HCT116 (cell line): ENCODE measurements around the gene ZNF358. TPM values are rescaled to one million over a fixed set of nuclear protein-coding genes. Genes with fewer than 3 reads are reported as not detected.
A peak's percentile ranks its signal among the peaks of the same experiment; 100 is the strongest.

Source experiments
- ATAC-seq: fragments of 200-7000 bp; cut with Tn5 transposase; 2 replicates; pipeline ENCODE4 v1.9.1; 2020; ENCODE audit warnings: mild to moderate bottlenecking, moderate library complexity
- BruUV-seq: library from RNA; stranded (reverse); fragments of 400-500 nt; replicated peaks from 2 replicates; lab custom pipeline; 2021; lab: Mats Ljungman, UMichigan
- CTCF ChIA-PET: fragments of 300-600 bp; sonication (Branson Sonifier 250); formaldehyde crosslinking; loops from one replicate; lab custom pipeline; 2021; ENCODE audit warnings: antibody characterized with exemption; lab: Charles Lee
- POLR2A ChIA-PET: fragments of 300-600, 350-600 bp; sonication (Branson Sonifier 250); formaldehyde crosslinking; loops from one replicate; lab custom pipeline; 2021; ENCODE audit warnings: antibody characterized with exemption; lab: Charles Lee
- RAD21 ChIA-PET, 2 experiments: fragments of 300-600 bp; sonication (Branson Sonifier 250); formaldehyde crosslinking; loops; one replicate each; lab custom pipeline; 2023; ENCODE audit warnings: low total read pairs in 2 of 2; ENCODE audit not compliant: uncharacterized antibody in 2 of 2, unreplicated experiment in 2 of 2, low non-redundant PET in 1 of 2; lab: Charles Lee
- DNase-seq: peaks from one replicate; pipeline ENCODE4 v3.0.0-alpha.2; 2010; ENCODE audit warnings: low read depth, low spot score
- H2AFZ ChIP-seq: fragments of 200-600 bp; shearing (Covaris generic), sonication (generic); 2 replicates; pipeline ENCODE4 v1.6.1; 2017; ENCODE audit warnings: low read depth, mixed run types, mixed read lengths, antibody characterized with exemption, low read length; ENCODE audit not compliant: poor library complexity, severe bottlenecking
- H3K27ac ChIP-seq: 2 replicates; pipeline ENCODE4 v1.5.1; 2012; ENCODE audit warnings: low read depth, low read length
- H3K27me3 ChIP-seq: fragments of 200-600 bp; sonication (generic); 2 replicates; pipeline ENCODE4 v1.6.1; 2016; ENCODE audit warnings: mixed run types, low read length, mixed read lengths; ENCODE audit not compliant: insufficient read depth
- H3K36me3 ChIP-seq, 2 experiments: fragments of 200-500 bp in 1 of 2; fragments of 200-600 bp in 1 of 2; sonication (Bioruptor generic) in 1 of 2; sonication (generic) in 1 of 2; 2 replicates each; pipeline versions ENCODE4 v1.5.1 to v1.6.1; 2014 to 2016; ENCODE audit warnings: low read length in 2 of 2, inconsistent platforms in 1 of 2, mixed read lengths in 1 of 2, mixed run types in 1 of 2; ENCODE audit not compliant: insufficient read depth in 2 of 2, control insufficient read depth in 1 of 2
- H3K4me1 ChIP-seq, 2 experiments: fragments of 200-600 bp in 1 of 2; sonication (generic) in 1 of 2; 2 replicates each; pipeline versions ENCODE4 v1.5.1 to v1.6.1; 2012 to 2017; ENCODE audit warnings: low read length in 2 of 2, inconsistent platforms in 1 of 2, mild to moderate bottlenecking in 1 of 2, mixed read lengths in 1 of 2, mixed run types in 1 of 2, moderate library complexity in 1 of 2; ENCODE audit not compliant: insufficient read depth in 2 of 2, control insufficient read depth in 1 of 2
- H3K4me2 ChIP-seq: fragments of 200-600 bp; sonication (generic); 2 replicates; pipeline ENCODE4 v1.6.1; 2017; ENCODE audit warnings: mixed run types, low read length, mixed read lengths
- H3K4me3 ChIP-seq, 2 experiments: fragments of 200-600 bp in 1 of 2; sonication (generic) in 1 of 2; replicated peaks in 1 of 2; 2 replicates each; pipeline ENCODE4 v1.5.1; 2011 to 2016; ENCODE audit warnings: low read length in 2 of 2, control low read depth in 1 of 2, low read depth in 1 of 2, mild to moderate bottlenecking in 1 of 2, mixed read lengths in 1 of 2, mixed run types in 1 of 2
- H3K79me2 ChIP-seq: fragments of 200-600 bp; sonication (generic); 2 replicates; pipeline ENCODE4 v1.6.1; 2017; ENCODE audit warnings: mild to moderate bottlenecking, mixed run types, low read length, moderate library complexity, mixed read lengths; ENCODE audit not compliant: insufficient read depth
- H3K9ac ChIP-seq: fragments of 200-600 bp; sonication (generic); 2 replicates; pipeline ENCODE4 v1.6.1; 2016; ENCODE audit warnings: low read length, mixed read lengths
- H3K9me2 ChIP-seq: fragments of 200-600 bp; sonication (generic), shearing (Covaris generic); 2 replicates; pipeline ENCODE4 v1.6.1; 2017; ENCODE audit warnings: mixed run types, mild to moderate bottlenecking, moderate library complexity; ENCODE audit not compliant: insufficient read depth
- H3K9me3 ChIP-seq, 2 experiments: fragments of 200-500 bp in 1 of 2; fragments of 200-600 bp in 1 of 2; sonication (Bioruptor generic) in 1 of 2; sonication (generic) in 1 of 2; 2 replicates each; pipeline ENCODE4 v1.6.1; 2014 to 2017; ENCODE audit warnings: low read length in 2 of 2, mixed read lengths in 2 of 2, inconsistent platforms in 1 of 2, low read depth in 1 of 2, mild to moderate bottlenecking in 1 of 2, mixed run types in 1 of 2, moderate library complexity in 1 of 2; ENCODE audit not compliant: control insufficient read depth in 1 of 2, insufficient read depth in 1 of 2
- H4K20me1 ChIP-seq: fragments of 200-600 bp; sonication (generic), shearing (Covaris generic); 2 replicates; pipeline ENCODE4 v1.6.1; 2017; ENCODE audit warnings: mixed run types, mild to moderate bottlenecking, moderate library complexity; ENCODE audit not compliant: insufficient read depth
- CBX3 ChIP-seq: IDR thresholded peaks from 2 replicates; pipeline ENCODE4 v1.6.1; 2012; ENCODE audit warnings: low read depth
- EZH2 ChIP-seq: fragments of 200-600 bp; sonication (generic); IDR thresholded peaks from 2 replicates; pipeline ENCODE4 v1.6.1; 2017; ENCODE audit warnings: antibody characterized with exemption, mixed run types
- JUND ChIP-seq: IDR thresholded peaks from 2 replicates; pipeline ENCODE4 v1.6.1; 2012
- POLR2AphosphoS5 ChIP-seq: IDR thresholded peaks from 2 replicates; pipeline ENCODE4 v1.6.1; 2011; ENCODE audit warnings: mild to moderate bottlenecking, low read depth, low read length, moderate library complexity
- SP1 ChIP-seq: IDR thresholded peaks from 2 replicates; pipeline ENCODE4 v1.6.1; 2012; ENCODE audit warnings: low read depth
- SRF ChIP-seq: IDR thresholded peaks from 2 replicates; pipeline ENCODE4 v1.6.1; 2012; ENCODE audit warnings: low read depth
- ZNF274 ChIP-seq: fragments of 200-500 bp; sonication (Bioruptor generic); IDR thresholded peaks from 2 replicates; pipeline ENCODE4 v1.6.1; 2014; ENCODE audit warnings: mild to moderate bottlenecking, low read depth, low read length, inconsistent platforms
- intact Hi-C: fragments of 100-400 bp; cut with micrococcal nuclease; formaldehyde crosslinking; loops from 2 replicates; pipeline ENCODE4 v1.10.0; 2022
- total RNA-seq: library from RNA; stranded (reverse); gene quantifications from one replicate; pipeline ENCODE4 v1.2.1, GENCODE V29; 2021; ENCODE audit not compliant: unreplicated experiment
- TF ChIP-seq, protein P1 (sequence below), 3 experiments: fragments of 200-600 bp in 1 of 3; sonication (generic) in 1 of 3; IDR thresholded peaks in 2 of 3; conservative IDR thresholded peaks in 1 of 3; 2 replicates each; pipeline ENCODE4 v1.5.1; 2012 to 2017; ENCODE audit warnings: low read depth in 2 of 3, low read length in 2 of 3, antibody characterized with exemption in 1 of 3, borderline replicate concordance in 1 of 3, control low read depth in 1 of 3, mild to moderate bottlenecking in 1 of 3, mixed read lengths in 1 of 3, mixed run types in 1 of 3, moderate library complexity in 1 of 3; ENCODE audit not compliant: insufficient read depth in 1 of 3
- TF ChIP-seq, protein P2 (sequence below): IDR thresholded peaks from 2 replicates; pipeline ENCODE4 v1.6.1; 2012

Gene ZNF358
- total RNA-seq, 1 experiment from 2014 or later: 20.7 TPM

- no TSS peak for BruUV-seq
- H3K4me1 ChIP-seq: peaks cover 21 to 39% of the 10 kb centered on the region in 2 experiments
- peak; percentile 76 for ATAC-seq
- H2AFZ ChIP-seq: no peak overlapping the region
- H4K20me1 ChIP-seq: no peaks in the 10 kb centered on the region
- H3K9ac ChIP-seq: peak overlapping the region; percentile 50; the same call in 1 of the 2 replicates
- ChIA-PET RAD21 (no interaction called here), POLR2A (no interaction called here), CTCF (interaction anchor here (1.1 to 1.9 kb wide), 2 partner anchors 11 to 406 kb away, joined by 3 to 10 read pairs; a partner anchor contains a TSS)
- no peaks in the 10 kb centered on the region for H3K27me3 ChIP-seq
- no peaks in the 10 kb centered on the region for H3K9me3 ChIP-seq
- peak overlapping the region; percentile 91 for H3K4me2 ChIP-seq
- DNase-seq: peak; percentile 90
- H3K4me3 ChIP-seq: peak overlapping the region; percentile 15 to 39; a peak in 2 of 4 replicates
- H3K79me2 ChIP-seq: no peaks in the 10 kb centered on the region
- H3K9me2 ChIP-seq: no peaks in the 10 kb centered on the region
- TF ChIP-seq SP1: peak; percentile 67
- peak; percentile 64 for TF ChIP-seq POLR2AphosphoS5
- TF ChIP-seq ZNF274: no peak
- no peak for TF ChIP-seq SRF
- TF ChIP-seq, protein P1, sequence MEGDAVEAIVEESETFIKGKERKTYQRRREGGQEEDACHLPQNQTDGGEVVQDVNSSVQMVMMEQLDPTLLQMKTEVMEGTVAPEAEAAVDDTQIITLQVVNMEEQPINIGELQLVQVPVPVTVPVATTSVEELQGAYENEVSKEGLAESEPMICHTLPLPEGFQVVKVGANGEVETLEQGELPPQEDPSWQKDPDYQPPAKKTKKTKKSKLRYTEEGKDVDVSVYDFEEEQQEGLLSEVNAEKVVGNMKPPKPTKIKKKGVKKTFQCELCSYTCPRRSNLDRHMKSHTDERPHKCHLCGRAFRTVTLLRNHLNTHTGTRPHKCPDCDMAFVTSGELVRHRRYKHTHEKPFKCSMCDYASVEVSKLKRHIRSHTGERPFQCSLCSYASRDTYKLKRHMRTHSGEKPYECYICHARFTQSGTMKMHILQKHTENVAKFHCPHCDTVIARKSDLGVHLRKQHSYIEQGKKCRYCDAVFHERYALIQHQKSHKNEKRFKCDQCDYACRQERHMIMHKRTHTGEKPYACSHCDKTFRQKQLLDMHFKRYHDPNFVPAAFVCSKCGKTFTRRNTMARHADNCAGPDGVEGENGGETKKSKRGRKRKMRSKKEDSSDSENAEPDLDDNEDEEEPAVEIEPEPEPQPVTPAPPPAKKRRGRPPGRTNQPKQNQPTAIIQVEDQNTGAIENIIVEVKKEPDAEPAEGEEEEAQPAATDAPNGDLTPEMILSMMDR (IDR thresholded peaks at IDR 0.05 in 2 of 3, conservative IDR thresholded peaks at IDR 0.05 in 1 of 3; ENCODE audit: borderline replicate concordance in 1 of 3, insufficient read depth in 1 of 3, low read depth in 2 of 3, low read length in 2 of 3): no peak
- H3K27ac ChIP-seq: peak overlapping the region; percentile 46
- H3K36me3 ChIP-seq: no peaks in the 10 kb centered on the region
- intact Hi-C loops: loop anchor here (2.0 kb wide), 1 partner anchor 27 kb away; the partner anchor contains the start of gene PNPLA6
Measured at GRCh38 chr19:7507884-7508283, 8.0 kb upstream of the ZNF358 start.

DNA sequence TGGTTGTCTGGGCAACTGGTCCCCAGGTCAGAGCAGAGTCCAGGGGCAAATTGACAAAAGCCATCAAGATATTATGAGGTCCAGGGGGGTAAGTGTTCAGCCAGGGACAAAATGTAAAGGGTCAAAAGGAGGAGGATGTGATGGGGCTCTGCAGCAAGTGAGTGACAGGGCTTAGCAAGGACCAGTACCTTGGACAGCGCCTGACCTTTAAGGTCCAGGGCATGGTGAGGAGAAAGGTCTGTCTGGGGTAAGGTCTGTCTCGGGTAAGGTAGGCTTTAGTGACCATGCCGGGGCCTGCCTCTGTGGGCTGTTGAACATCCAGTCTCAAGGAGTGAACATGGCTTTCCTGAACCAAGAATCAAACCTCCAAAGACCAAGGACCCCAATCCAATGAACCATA, 6.3 kb upstream of the ZNF358 start:
- Histone ChIP-seq H3K9me3 (no peaks in the 10 kb centered on the region), H3K4me3 (no peak overlapping the region), H3K36me3 (no peaks in the 10 kb centered on the region), H3K79me2 (no peaks in the 10 kb centered on the region), H3K27me3 (no peaks in the 10 kb centered on the region), H4K20me1 (no peaks in the 10 kb centered on the region), H3K9me2 (no peaks in the 10 kb centered on the region), H3K9ac (no peak overlapping the region), H3K4me2 (no peak overlapping the region), H3K27ac (no peak overlapping the region), H3K4me1 (peaks cover 21 to 39% of the 10 kb centered on the region in 2 experiments), H2AFZ (no peak overlapping the region)
- BruUV-seq: no TSS peak
- no peak for DNase-seq
- intact Hi-C loops: no loop called here
- ChIA-PET RAD21 (no interaction called here), CTCF (no interaction called here), POLR2A (interaction anchor here (0.5 kb wide), 1 partner anchor 361 kb away, joined by 3 read pairs; no protein-coding TSS in a partner anchor)
- TF ChIP-seq JUND: no peak
- TF ChIP-seq EZH2: no peak
- no peak for TF ChIP-seq CBX3
- TF ChIP-seq, protein P2, sequence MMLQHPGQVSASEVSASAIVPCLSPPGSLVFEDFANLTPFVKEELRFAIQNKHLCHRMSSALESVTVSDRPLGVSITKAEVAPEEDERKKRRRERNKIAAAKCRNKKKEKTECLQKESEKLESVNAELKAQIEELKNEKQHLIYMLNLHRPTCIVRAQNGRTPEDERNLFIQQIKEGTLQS: no peak
- ATAC-seq: no peak
